GM12878 (cell line): ENCODE measurements around the gene TMEM238L. TPM values are rescaled to one million over a fixed set of nuclear protein-coding genes. Genes with fewer than 3 reads are reported as not detected.

Source experiments
- ATAC-seq: fragments of 200-7000 bp; cut with Tn5 transposase; 3 replicates; pipeline ENCODE4 v1.9.1; 2020; ENCODE audit warnings: mild to moderate bottlenecking, moderate library complexity
- BruUV-seq: library from RNA; stranded (reverse); fragments of 400-500 nt; replicated peaks from 2 replicates; lab custom pipeline; 2021; lab: Mats Ljungman, UMichigan
- CTCF ChIA-PET: fragments of 300-600 bp; sonication (Branson Sonifier 250); formaldehyde crosslinking; extraction: SDS; loops from one replicate; lab custom pipeline; 2021; ENCODE audit warnings: inconsistent platforms; lab: Yijun Ruan, JAX
- POLR2A ChIA-PET: fragments of 350-600 bp; formaldehyde crosslinking; extraction: SDS; loops from one replicate; lab custom pipeline; 2021; ENCODE audit warnings: inconsistent platforms; lab: Charles Lee
- RAD21 ChIA-PET: fragments of 300-600 bp; sonication (Branson Sonifier 250); formaldehyde crosslinking; loops from one replicate; lab custom pipeline; 2023; ENCODE audit warnings: antibody characterized with exemption; ENCODE audit not compliant: unreplicated experiment; lab: Charles Lee
- SMC1A ChIA-PET: fragments of 300-600 bp; sonication (Branson Sonifier 250); formaldehyde crosslinking; loops from one replicate; lab custom pipeline; 2023; ENCODE audit not compliant: unreplicated experiment, uncharacterized antibody; lab: Charles Lee
- DNase-seq: peaks from one replicate; pipeline ENCODE4 v3.0.0-alpha.2; 2011; ENCODE audit warnings: low read depth, low spot score
- FAIRE-seq: peaks from 3 replicates; lab custom pipeline; 2011; peaks lifted over from hg19 to GRCh38; lab: Jason Lieb, UNC
- H2AFZ ChIP-seq: 2 replicates; pipeline ENCODE4 v1.6.0; 2011; ENCODE audit warnings: low read depth, low read length, control low read depth; ENCODE audit not compliant: control insufficient read depth
- H3K27ac ChIP-seq: 2 replicates; pipeline ENCODE4 v1.5.1; 2011; ENCODE audit warnings: control low read depth; ENCODE audit not compliant: control insufficient read depth, insufficient read depth
- H3K27me3 ChIP-seq, 2 experiments: replicated peaks in 1 of 2; 2 replicates each; pipeline versions ENCODE4 v1.6.0 to v1.6.1; 2011; ENCODE audit warnings: low read length in 1 of 2; ENCODE audit not compliant: control insufficient read depth in 2 of 2, insufficient read depth in 2 of 2
- H3K36me3 ChIP-seq, 2 experiments: 2 replicates each; pipeline ENCODE4 v1.5.1; 2011; ENCODE audit warnings: low read length in 1 of 2; ENCODE audit not compliant: control insufficient read depth in 2 of 2, insufficient read depth in 2 of 2
- H3K4me1 ChIP-seq: 2 replicates; pipeline ENCODE4 v1.6.1; 2011; ENCODE audit warnings: mild to moderate bottlenecking, low read length, moderate library complexity, mixed read lengths; ENCODE audit not compliant: control insufficient read depth, insufficient read depth
- H3K4me2 ChIP-seq: 2 replicates; pipeline ENCODE4 v1.6.0; 2011; ENCODE audit warnings: control low read depth; ENCODE audit not compliant: control insufficient read depth, insufficient read depth
- H3K4me3 ChIP-seq: fragments of 200-600 bp; sonication (generic); 2 replicates; pipeline ENCODE4 v1.5.1; 2016
- H3K79me2 ChIP-seq: 2 replicates; pipeline ENCODE4 v1.6.0; 2011; ENCODE audit warnings: low read length; ENCODE audit not compliant: control insufficient read depth, insufficient read depth
- H3K9ac ChIP-seq: 2 replicates; pipeline ENCODE4 v1.8.0; 2011; ENCODE audit warnings: low read length, control low read depth, mixed read lengths; ENCODE audit not compliant: control insufficient read depth, insufficient read depth
- H3K9me3 ChIP-seq: replicated peaks from 3 replicates; pipeline ENCODE4 v1.5.1; 2011; ENCODE audit warnings: mild to moderate bottlenecking, low read length; ENCODE audit not compliant: control insufficient read depth, insufficient read depth
- H4K20me1 ChIP-seq: 2 replicates; pipeline ENCODE4 v1.6.0; 2011; ENCODE audit not compliant: control insufficient read depth, insufficient read depth
- ASH2L ChIP-seq: fragments of 300-600, 200-600 bp; sonication (generic); IDR thresholded peaks from 2 replicates; pipeline ENCODE4 v1.6.1; 2017; ENCODE audit warnings: low read depth, mild to moderate bottlenecking, borderline replicate concordance
- BACH1 ChIP-seq: fragments of 450-650 bp; IDR thresholded peaks from 2 replicates; pipeline ENCODE4 v1.6.1; 2017; ENCODE audit warnings: mild to moderate bottlenecking, borderline replicate concordance
- BMI1 ChIP-seq: fragments of 450-650 bp; IDR thresholded peaks from 2 replicates; pipeline ENCODE4 v1.6.1; 2016; ENCODE audit warnings: mild to moderate bottlenecking, moderate library complexity, borderline replicate concordance
- EP300 ChIP-seq, 2 experiments: fragments of 150-350 bp in 1 of 2; IDR thresholded peaks; 2 replicates each; pipeline ENCODE4 v1.6.1; 2011 to 2012; ENCODE audit warnings: low read depth in 2 of 2, low read length in 2 of 2, borderline replicate concordance in 1 of 2, improper control_type of control experiment in 1 of 2, inconsistent platforms in 1 of 2; ENCODE audit not compliant: control insufficient read depth in 1 of 2
- EZH2 ChIP-seq: IDR thresholded peaks from 2 replicates; pipeline ENCODE4 v1.6.1; 2012; ENCODE audit warnings: low read depth, mild to moderate bottlenecking, control low read depth, inconsistent platforms, low read length, borderline replicate concordance; ENCODE audit not compliant: control insufficient read depth
- GATAD2B ChIP-seq: fragments of 450-650 bp; conservative IDR thresholded peaks from 2 replicates; pipeline ENCODE4 v1.6.1; 2017; ENCODE audit warnings: low read depth, mild to moderate bottlenecking, moderate library complexity
- HDAC2 ChIP-seq: fragments of 200-600 bp; sonication (generic); IDR thresholded peaks from 2 replicates; pipeline ENCODE4 v1.6.1; 2017
- HDGF ChIP-seq: fragments of 450-650 bp; IDR thresholded peaks from 2 replicates; pipeline ENCODE4 v1.6.1; 2016; ENCODE audit warnings: antibody characterized with exemption
- SMAD5 ChIP-seq: IDR thresholded peaks from 2 replicates; pipeline ENCODE4 v1.6.1; 2016; ENCODE audit warnings: antibody characterized with exemption, low read depth
- STAT1 ChIP-seq: fragments of 450-650 bp; conservative IDR thresholded peaks from 2 replicates; pipeline ENCODE4 v1.6.1; 2014; ENCODE audit warnings: antibody characterized with exemption, mild to moderate bottlenecking
- ZNF217 ChIP-seq: fragments of 450-650 bp; IDR thresholded peaks from 2 replicates; pipeline ENCODE4 v1.6.1; 2017; ENCODE audit warnings: antibody characterized with exemption, mild to moderate bottlenecking
- ZZZ3 ChIP-seq: IDR thresholded peaks from 2 replicates; pipeline ENCODE4 v1.6.1; 2011; ENCODE audit warnings: low read depth; ENCODE audit not compliant: control insufficient read depth, insufficient read length
- WGBS: methylation state at CpG from one replicate; pipeline ENCODE4 v1.1.6; 2016; ENCODE audit warnings: low lambda C conversion rate; ENCODE audit not compliant: insufficient replicate concordance, insufficient coverage; ENCODE audit errors: missing lambda C conversion rate; 5-methylcytosine and 5-hydroxymethylcytosine counted together
- in situ Hi-C: fragments of 300-500 bp; cut with MboI; formaldehyde crosslinking; loops from 9 replicates; pipeline ENCODE4 v1.14.3; 2018; ENCODE audit warnings: mixed read lengths
- intact Hi-C: fragments of 100-400 bp; cut with micrococcal nuclease; formaldehyde crosslinking; loops from one replicate; pipeline ENCODE4 v1.14.2; 2022; ENCODE audit not compliant: unreplicated experiment
- polyA plus RNA-seq, 11 experiments: library from polyadenylated mRNA; depleted of rRNA in 4 of 11; unstranded in 6 of 11; stranded (reverse) in 5 of 11; fragments of >200 nt; fragmentation: Nextera tagmentation in 4 of 11; fragmentation: Illumina TruSeq in 1 of 11; extraction: Ambion mirVana in 4 of 11; extraction: Trizol in 1 of 11; gene quantifications; 1 replicate in 1 of 11; 2 replicates in 10 of 11; pipeline versions ENCODE4 v1.2.1 to v1.2.3, GENCODE V29; 2011 to 2016; ENCODE audit warnings: inconsistent platforms in 2 of 11, missing spikeins in 2 of 11, low read depth in 1 of 11
- total RNA-seq, 4 experiments: library from RNA; depleted of rRNA in 3 of 4; stranded (reverse); fragments of >200 nt in 3 of 4; fragmentation: Illumina TruSeq in 1 of 4; extraction: Trizol in 1 of 4; gene quantifications; 2 replicates each; pipeline versions ENCODE4 v1.2.1 to v1.2.3, GENCODE V29; 2013 to 2021

Gene TMEM238L
- total and polyA plus RNA-seq, 10 of the 15 experiments (the other 5 are each of a cell fraction or from before 2014, with no cell fraction given): not detected

GRCh38 chr17:10797476-10798328, 6.2 kb downstream of the TMEM238L start:
- RAD21 ChIA-PET: no interaction called here
- no peak overlapping the region for H3K9ac ChIP-seq
- DNase-seq (no peak), ATAC-seq (no peak), FAIRE-seq (no peak)
- no peak overlapping the region for H3K27ac ChIP-seq
- 29% methylated on average over 11 of the region's 11 CpGs for WGBS
- H3K4me1 ChIP-seq: no peaks in the 10 kb centered on the region
- intact Hi-C loops: no loop called here
- H3K4me3 ChIP-seq: no peak overlapping the region
- no peaks in the 10 kb centered on the region for H3K79me2 ChIP-seq
- no peak overlapping the region for H2AFZ ChIP-seq
- CTCF ChIA-PET: interaction anchor here (1.1 kb wide), 1 partner anchor 26 kb away, joined by 3 read pairs; no protein-coding TSS in a partner anchor
- SMC1A ChIA-PET: interaction anchor here (0.6 kb wide), 1 partner anchor 323 kb away, joined by 3 read pairs; no protein-coding TSS in a partner anchor
- POLR2A ChIA-PET: no interaction called here
- no peaks in the 10 kb centered on the region for H3K9me3 ChIP-seq
- in situ Hi-C loops: no loop called here
- no peaks in the 10 kb centered on the region for H3K36me3 ChIP-seq
- no TSS peak for BruUV-seq
- TF ChIP-seq HDAC2 (no peak), BMI1 (no peak), GATAD2B (no peak), BACH1 (no peak), ASH2L (no peak), ZNF217 (no peak), EZH2 (no peak), STAT1 (no peak), EP300 (IDR thresholded peaks at IDR 0.05; ENCODE audit: borderline replicate concordance in 1 of 2, control insufficient read depth in 1 of 2, low read depth in 2 of 2, low read length in 2 of 2) (no peak), SMAD5 (no peak), HDGF (no peak), ZZZ3 (no peak)
- no peaks in the 10 kb centered on the region for H4K20me1 ChIP-seq
- no peak overlapping the region for H3K4me2 ChIP-seq
- H3K27me3 ChIP-seq: no peaks in the 10 kb centered on the region
